H9 (cell line): Measurements from ENCODE around the gene JAG1. TPM values are rescaled to one million over a fixed set of nuclear protein-coding genes. Genes with fewer than 3 reads are reported as not detected.

Source experiments
- DNase-seq: peaks from one replicate; pipeline ENCODE4 v3.0.0-alpha.2; 2017
- H2AFZ ChIP-seq: one replicate; pipeline ENCODE4 v1.6.1; 2013; ENCODE audit warnings: mild to moderate bottlenecking, low read length, control low read depth, moderate library complexity
- H2AK5ac ChIP-seq: 2 replicates; pipeline ENCODE4 v1.6.1; 2013; ENCODE audit warnings: low read length, control low read depth, mixed read lengths; ENCODE audit not compliant: insufficient read length
- H2BK120ac ChIP-seq: one replicate; pipeline ENCODE4 v1.6.1; 2013; ENCODE audit warnings: low read depth, mild to moderate bottlenecking, low read length, control low read depth, inconsistent platforms; ENCODE audit not compliant: poor library complexity, severe bottlenecking
- H2BK12ac ChIP-seq: 2 replicates; pipeline ENCODE4 v1.6.1; 2013; ENCODE audit warnings: low read length, control low read depth, mixed read lengths, low read depth; ENCODE audit not compliant: insufficient read length
- H2BK15ac ChIP-seq: 2 replicates; pipeline ENCODE4 v1.6.1; 2013; ENCODE audit warnings: low read depth, low read length, control low read depth
- H2BK20ac ChIP-seq: one replicate; pipeline ENCODE4 v1.6.1; 2013; ENCODE audit warnings: low read depth, mild to moderate bottlenecking, low read length, control low read depth, inconsistent platforms; ENCODE audit not compliant: poor library complexity, severe bottlenecking
- H2BK5ac ChIP-seq: 2 replicates; pipeline ENCODE4 v1.6.1; 2013; ENCODE audit warnings: low read length, control low read depth, mixed read lengths; ENCODE audit not compliant: insufficient read length
- H3K14ac ChIP-seq: 2 replicates; pipeline ENCODE4 v1.6.1; 2013; ENCODE audit warnings: low read length, control low read depth; ENCODE audit not compliant: insufficient read depth
- H3K18ac ChIP-seq: 2 replicates; pipeline ENCODE4 v1.6.1; 2013; ENCODE audit warnings: low read depth, mild to moderate bottlenecking, mixed read lengths, low read length, control low read depth; ENCODE audit not compliant: insufficient read length
- H3K23ac ChIP-seq: 2 replicates; pipeline ENCODE4 v1.6.1; 2013; ENCODE audit warnings: low read length, control low read depth, mixed read lengths, low read depth; ENCODE audit not compliant: insufficient read length
- H3K23me2 ChIP-seq: 2 replicates; pipeline ENCODE4 v1.6.1; 2013; ENCODE audit warnings: low read depth, mild to moderate bottlenecking, mixed read lengths, low read length, control low read depth; ENCODE audit not compliant: insufficient read length, poor library complexity, severe bottlenecking
- H3K27ac ChIP-seq: 2 replicates; pipeline ENCODE4 v1.5.1; 2013; ENCODE audit warnings: low read length, control low read depth, mixed read lengths, low read depth; ENCODE audit not compliant: insufficient read length
- H3K27me3 ChIP-seq: 2 replicates; pipeline ENCODE4 v1.6.1; 2013; ENCODE audit warnings: low read length, control low read depth, inconsistent platforms; ENCODE audit not compliant: insufficient read depth
- H3K4ac ChIP-seq: 2 replicates; pipeline ENCODE4 v1.6.1; 2013; ENCODE audit warnings: low read depth, mild to moderate bottlenecking, control low read depth, inconsistent platforms, low read length, moderate library complexity
- H3K4me1 ChIP-seq: 2 replicates; pipeline ENCODE4 v1.6.1; 2013; ENCODE audit warnings: low read length, control low read depth, inconsistent platforms; ENCODE audit not compliant: insufficient read depth
- H3K4me2 ChIP-seq: 2 replicates; pipeline ENCODE4 v1.6.1; 2013; ENCODE audit warnings: low read length, control low read depth, mixed read lengths; ENCODE audit not compliant: insufficient read length, insufficient read depth
- H3K56ac ChIP-seq: 2 replicates; pipeline ENCODE4 v1.6.1; 2013; ENCODE audit warnings: low read depth, mild to moderate bottlenecking, mixed read lengths, low read length, control low read depth; ENCODE audit not compliant: insufficient read length
- H3K79me1 ChIP-seq: 2 replicates; pipeline ENCODE4 v1.6.1; 2013; ENCODE audit warnings: low read depth, mild to moderate bottlenecking, moderate library complexity, low read length, control low read depth, inconsistent platforms; ENCODE audit not compliant: insufficient read depth, poor library complexity, severe bottlenecking
- H3K79me2 ChIP-seq: 2 replicates; pipeline ENCODE4 v1.6.1; 2013; ENCODE audit warnings: low read length, control low read depth, inconsistent platforms; ENCODE audit not compliant: insufficient read depth
- H3K9ac ChIP-seq: 2 replicates; pipeline ENCODE4 v1.6.1; 2013; ENCODE audit warnings: low read length, control low read depth, mixed read lengths; ENCODE audit not compliant: insufficient read length; ENCODE audit errors: extremely low read depth
- H3K9me3 ChIP-seq: one replicate; pipeline ENCODE4 v1.6.1; 2013; ENCODE audit warnings: low read depth, low read length, inconsistent platforms; ENCODE audit not compliant: control insufficient read depth
- H3T11ph ChIP-seq: one replicate; pipeline ENCODE4 v1.6.1; 2013; ENCODE audit warnings: mild to moderate bottlenecking, low read length, control low read depth, inconsistent platforms
- H4K20me1 ChIP-seq: one replicate; pipeline ENCODE4 v1.6.1; 2013; ENCODE audit not compliant: control insufficient read depth, insufficient read length, insufficient read depth
- H4K5ac ChIP-seq: 2 replicates; pipeline ENCODE4 v1.6.1; 2013; ENCODE audit warnings: low read depth, mild to moderate bottlenecking, mixed read lengths, low read length, control low read depth; ENCODE audit not compliant: insufficient read length
- H4K8ac ChIP-seq: replicated peaks from 2 replicates; pipeline ENCODE4 v1.6.1; 2013; ENCODE audit warnings: low read length, control low read depth, mixed read lengths, low read depth; ENCODE audit not compliant: insufficient read length
- H4K91ac ChIP-seq: 2 replicates; pipeline ENCODE4 v1.6.1; 2013; ENCODE audit warnings: low read depth, mild to moderate bottlenecking, moderate library complexity, mixed read lengths, low read length, control low read depth; ENCODE audit not compliant: insufficient read length
- H3K27ac Mint-ChIP-seq, 3 experiments: 2 replicates in 2 of 3; 3 replicates in 1 of 3; pipeline ENCODE4 v1.8.0; 2020 to 2021; ENCODE audit warnings: mixed read lengths in 3 of 3, mild to moderate bottlenecking in 1 of 3, moderate library complexity in 1 of 3
- H3K27me3 Mint-ChIP-seq: 2 replicates; pipeline ENCODE4 v1.8.0; 2021; ENCODE audit warnings: low read depth, mild to moderate bottlenecking, moderate library complexity, mixed read lengths
- H3K36me3 Mint-ChIP-seq, 3 experiments: 2 replicates in 2 of 3; 3 replicates in 1 of 3; pipeline ENCODE4 v1.8.0; 2020 to 2021; ENCODE audit warnings: low read depth in 3 of 3, mixed read lengths in 3 of 3; ENCODE audit not compliant: insufficient read depth in 1 of 3
- H3K4me1 Mint-ChIP-seq, 2 experiments: 2 replicates each; pipeline ENCODE4 v1.8.0; 2020; ENCODE audit warnings: mixed read lengths in 2 of 2
- H3K4me3 Mint-ChIP-seq, 2 experiments: 2 replicates in 1 of 2; 3 replicates in 1 of 2; pipeline ENCODE4 v1.8.0; 2020 to 2021; ENCODE audit warnings: mild to moderate bottlenecking in 2 of 2, mixed read lengths in 2 of 2, moderate library complexity in 1 of 2
- H3K9me3 Mint-ChIP-seq, 2 experiments: 2 replicates in 1 of 2; 3 replicates in 1 of 2; pipeline ENCODE4 v1.8.0; 2020; ENCODE audit warnings: mild to moderate bottlenecking in 2 of 2, mixed read lengths in 2 of 2, moderate library complexity in 1 of 2
- WGBS: extraction: QIAGEN DNeasy Blood & Tissue Kit; methylation state at CpG from one replicate; pipeline ENCODE4 v1.1.7; 2013; ENCODE audit warnings: missing lambda C conversion rate, low lambda C conversion rate, mixed read lengths; ENCODE audit not compliant: insufficient read length; ENCODE audit errors: extremely low coverage; 5-methylcytosine and 5-hydroxymethylcytosine counted together
- total RNA-seq: library from RNA; stranded (reverse); gene quantifications from 2 replicates; pipeline ENCODE4 v1.2.1, GENCODE V29; 2021
- TF ChIP-seq, protein P1 (sequence below): fragments of 200-600 bp; sonication (generic); conservative IDR thresholded peaks from 3 replicates; pipeline ENCODE4 v1.8.0; 2021; ENCODE audit warnings: antibody characterized with exemption, mild to moderate bottlenecking

The JAG1 gene
- total RNA-seq, 1 experiment from 2014 or later = 58.1 TPM

- no peak overlapping the region for H2BK120ac ChIP-seq
- no peak overlapping the region for H3K23ac ChIP-seq
- no peak overlapping the region for H2AK5ac ChIP-seq
- no CpG with 5 or more reads among the region's 7 CpGs for WGBS
- no peak overlapping the region for H3K14ac ChIP-seq
- no peak overlapping the region for H2BK15ac ChIP-seq
- no peak overlapping the region for H2BK20ac ChIP-seq
- H4K20me1 ChIP-seq = no peaks in the 10 kb centered on the region
- H3K27me3 ChIP-seq = no peaks in the 10 kb centered on the region
- no peaks in the 10 kb centered on the region for H3K79me1 ChIP-seq
- H3K27ac ChIP-seq = no peak overlapping the region
- no peak for DNase-seq
- no peak overlapping the region for H3K4ac ChIP-seq
- no peak overlapping the region for H3K9ac ChIP-seq
- peaks cover 2 to 3% of the 10 kb centered on the region in 2 experiments; a peak in 2 of 5 replicates for H3K9me3 Mint-ChIP-seq
- H3K4me1 Mint-ChIP-seq = peaks cover 3 to 6% of the 10 kb centered on the region in 2 experiments; a peak in 2 of 4 replicates
- no peak overlapping the region for H3T11ph ChIP-seq
- TF ChIP-seq, protein P1, sequence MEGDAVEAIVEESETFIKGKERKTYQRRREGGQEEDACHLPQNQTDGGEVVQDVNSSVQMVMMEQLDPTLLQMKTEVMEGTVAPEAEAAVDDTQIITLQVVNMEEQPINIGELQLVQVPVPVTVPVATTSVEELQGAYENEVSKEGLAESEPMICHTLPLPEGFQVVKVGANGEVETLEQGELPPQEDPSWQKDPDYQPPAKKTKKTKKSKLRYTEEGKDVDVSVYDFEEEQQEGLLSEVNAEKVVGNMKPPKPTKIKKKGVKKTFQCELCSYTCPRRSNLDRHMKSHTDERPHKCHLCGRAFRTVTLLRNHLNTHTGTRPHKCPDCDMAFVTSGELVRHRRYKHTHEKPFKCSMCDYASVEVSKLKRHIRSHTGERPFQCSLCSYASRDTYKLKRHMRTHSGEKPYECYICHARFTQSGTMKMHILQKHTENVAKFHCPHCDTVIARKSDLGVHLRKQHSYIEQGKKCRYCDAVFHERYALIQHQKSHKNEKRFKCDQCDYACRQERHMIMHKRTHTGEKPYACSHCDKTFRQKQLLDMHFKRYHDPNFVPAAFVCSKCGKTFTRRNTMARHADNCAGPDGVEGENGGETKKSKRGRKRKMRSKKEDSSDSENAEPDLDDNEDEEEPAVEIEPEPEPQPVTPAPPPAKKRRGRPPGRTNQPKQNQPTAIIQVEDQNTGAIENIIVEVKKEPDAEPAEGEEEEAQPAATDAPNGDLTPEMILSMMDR = no peak
- H3K4me3 Mint-ChIP-seq = no peak overlapping the region
- H3K56ac ChIP-seq = no peak overlapping the region
- peaks cover 0 to 2% (median 0%) of the 10 kb centered on the region in 3 experiments; a peak in 2 of 7 replicates for H3K36me3 Mint-ChIP-seq
- no peak overlapping the region for H3K27ac Mint-ChIP-seq
- no peak overlapping the region for H2BK5ac ChIP-seq
- H2AFZ ChIP-seq = no peak overlapping the region
- no peaks in the 10 kb centered on the region for H3K9me3 ChIP-seq
- H3K79me2 ChIP-seq = no peaks in the 10 kb centered on the region
- no peak overlapping the region for H2BK12ac ChIP-seq
- no peaks in the 10 kb centered on the region for H3K23me2 ChIP-seq
- H4K91ac ChIP-seq = no peak overlapping the region
- no peaks in the 10 kb centered on the region for H3K4me1 ChIP-seq
- H4K5ac ChIP-seq = no peak overlapping the region
- H3K18ac ChIP-seq = no peak overlapping the region
- H3K4me2 ChIP-seq = no peak overlapping the region
- H3K27me3 Mint-ChIP-seq = peaks cover under 1% of the 10 kb centered on the region; the same call in 1 of the 2 replicates
- H4K8ac ChIP-seq = no peak overlapping the region
Observed at GRCh38 chr20:10708351-10709185, 34.8 kb upstream of the JAG1 start.
